Measurements from ENCODE around the gene DDX23.

The DDX23 gene

DNA sequence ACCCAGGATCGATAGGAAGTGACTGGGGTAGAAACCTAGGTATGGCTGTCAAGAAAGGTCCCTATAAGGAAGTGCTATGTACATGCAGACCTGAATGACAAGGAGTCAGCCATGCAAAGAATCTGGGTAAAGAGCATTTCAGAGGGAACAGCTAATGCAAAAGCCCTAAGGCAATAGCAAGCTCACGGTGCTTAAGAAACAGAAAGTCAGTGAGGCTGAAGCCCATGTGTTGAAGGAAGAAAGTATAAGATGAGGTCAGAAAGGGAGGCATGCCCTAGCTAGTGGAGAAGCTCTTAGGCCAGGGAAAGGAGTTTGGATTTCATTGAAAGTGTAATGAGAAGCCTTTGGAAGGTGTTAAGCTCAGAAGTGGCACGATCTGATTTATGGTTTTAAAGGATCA lies 57.1 kb downstream of the DDX23 start:
- DNase-seq = no peak

DNA sequence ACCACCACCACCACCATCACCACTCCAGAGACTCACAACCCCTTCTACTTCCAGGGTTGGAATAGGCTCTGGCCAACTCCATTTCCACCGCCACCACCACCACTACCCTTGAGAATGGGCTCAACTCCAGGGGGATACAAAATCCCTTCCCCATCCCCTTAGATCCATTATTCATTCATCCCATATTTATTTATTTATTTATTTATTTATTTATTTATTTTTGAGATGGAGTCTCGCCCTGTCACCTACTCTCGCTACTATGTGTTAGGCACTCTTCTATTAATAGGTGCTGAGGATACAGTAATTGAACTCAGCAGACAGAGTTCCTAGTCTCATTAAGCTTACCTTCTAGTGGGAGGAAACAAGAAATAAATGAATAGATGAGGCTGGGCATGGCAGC lies 58.3 kb downstream of the DDX23 start:
- no peak for DNase-seq

DNA sequence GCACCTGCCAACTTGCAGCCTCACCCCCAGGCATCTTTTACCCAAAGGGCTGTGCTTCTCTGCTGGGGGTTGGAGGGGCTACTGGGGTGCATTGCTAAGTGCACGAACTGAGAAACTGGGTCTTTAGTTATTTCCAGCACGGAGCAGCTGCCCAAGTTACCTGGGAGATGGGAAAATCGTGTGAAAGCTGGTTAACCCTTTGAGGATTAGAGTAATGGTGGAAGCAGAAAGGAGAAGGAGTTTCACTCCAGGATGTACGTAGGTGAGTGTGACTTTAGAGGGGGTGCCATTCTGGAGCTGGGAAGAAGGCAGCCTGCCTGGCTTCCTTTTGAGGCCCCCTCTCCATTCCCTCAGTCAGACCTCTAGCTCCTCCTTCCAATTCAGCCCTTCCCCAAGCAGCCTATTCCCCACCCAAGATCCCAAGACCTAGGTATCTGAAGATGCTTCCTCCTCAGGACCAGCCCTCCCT lies 62.1 kb downstream of the DDX23 start:
- no peak for DNase-seq

DNA sequence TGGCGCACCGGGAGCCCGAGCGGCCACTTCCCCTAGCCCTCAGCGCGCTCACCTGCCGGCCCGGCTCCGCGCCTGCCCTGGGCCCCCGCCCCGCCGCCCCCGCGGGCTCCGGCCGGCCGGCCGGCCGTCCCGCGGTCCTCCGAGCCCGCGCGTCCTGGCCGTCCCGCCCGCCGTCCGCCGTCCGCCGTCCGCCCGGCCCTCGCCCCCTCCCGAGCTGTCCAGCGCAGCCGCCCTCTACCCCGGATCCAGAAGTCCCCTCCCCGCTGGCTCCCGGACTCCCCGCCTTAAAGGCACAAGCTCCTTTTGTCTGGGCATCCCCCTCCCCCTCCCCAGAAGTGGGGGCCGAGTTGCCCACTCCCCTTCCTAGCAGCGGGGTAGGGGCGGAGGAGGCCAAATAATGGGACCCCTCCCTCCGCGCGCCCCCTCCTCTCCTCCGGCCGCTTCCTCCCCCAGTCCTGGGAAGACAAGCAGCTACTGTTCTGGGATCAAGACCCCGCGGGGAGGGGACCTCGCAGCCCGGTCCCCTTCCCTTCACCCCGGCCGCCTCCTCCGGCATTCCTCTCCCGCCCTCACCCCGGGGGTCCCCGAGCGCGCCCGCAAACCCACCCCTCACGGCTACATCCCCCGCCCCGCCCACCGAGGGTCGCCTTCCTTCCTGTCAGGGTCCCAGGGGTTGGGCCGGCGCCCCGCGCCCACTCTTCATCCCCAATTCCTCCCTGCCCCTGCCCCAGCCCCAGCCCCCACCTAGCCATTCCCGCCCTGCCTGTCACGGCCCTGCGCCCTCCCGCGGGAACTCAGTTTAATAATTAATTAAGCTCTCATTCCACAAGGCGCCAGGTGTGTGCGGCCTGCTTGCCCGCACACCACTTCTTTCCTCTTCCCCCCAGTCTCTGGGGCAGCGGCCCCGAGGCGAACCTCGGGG lies 62.8 kb downstream of the DDX23 start, which contains the start of gene ADCY6:
ADCY6 (minus strand) TSS at position 236 of the 922 bp plus-strand sequence. CDS start 5,655 bp downstream, outside the sequence.
- DNase-seq = no peak

DNA sequence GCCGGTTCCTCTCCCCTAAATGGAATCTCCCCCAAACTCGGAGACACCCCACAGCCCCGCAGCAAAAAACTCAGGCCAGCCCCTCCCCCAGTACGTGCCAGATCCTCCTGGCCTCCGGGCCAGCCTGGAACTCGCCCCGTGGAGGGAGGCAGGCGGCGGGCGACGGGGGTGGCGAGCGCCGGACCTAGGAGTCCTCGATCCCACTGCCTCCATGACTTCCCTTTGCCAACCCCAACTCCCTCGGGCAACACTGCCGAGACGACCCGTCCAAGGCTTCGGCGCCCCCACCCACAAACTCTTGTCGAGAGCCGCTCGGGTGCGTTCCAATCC lies 63.5 kb downstream of the DDX23 start:
- DNase-seq = no peak

DNA sequence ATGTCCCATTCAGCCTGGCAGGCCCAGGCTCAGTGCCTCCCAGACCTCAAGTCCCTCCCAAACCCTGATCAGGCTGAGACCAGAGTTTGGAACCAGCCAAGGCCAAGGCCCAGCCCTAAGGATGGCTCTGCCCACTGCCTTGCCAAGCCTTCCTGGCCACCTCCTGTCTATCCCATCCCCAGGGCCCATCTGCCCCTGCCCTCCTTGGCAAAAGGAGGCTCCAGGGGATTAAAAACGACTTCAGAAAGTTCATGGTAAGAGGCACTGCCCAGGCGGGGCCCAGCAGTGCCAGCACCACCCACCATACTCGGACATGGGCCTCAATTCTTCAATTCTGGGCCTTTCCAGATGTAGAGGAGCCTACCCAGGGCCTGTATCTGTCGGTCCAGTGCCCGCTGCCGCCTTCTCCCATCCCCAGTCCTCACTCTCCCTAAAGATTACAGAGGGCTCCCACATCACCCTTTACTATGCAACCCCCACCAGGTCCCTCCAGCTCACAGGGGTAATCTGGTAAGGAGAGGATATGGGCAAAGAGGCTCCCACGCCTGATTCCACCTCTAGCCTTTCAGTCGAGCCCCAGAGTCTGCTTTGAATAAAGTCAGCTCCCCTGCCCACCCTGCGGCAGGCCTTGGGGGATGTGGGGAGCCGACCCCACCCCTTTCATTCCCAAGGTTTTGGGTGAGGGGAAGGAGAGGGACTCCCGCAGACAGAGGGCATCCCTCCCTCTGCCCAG lies 64.0 kb downstream of the DDX23 start:
- DNase-seq = no peak

DNA sequence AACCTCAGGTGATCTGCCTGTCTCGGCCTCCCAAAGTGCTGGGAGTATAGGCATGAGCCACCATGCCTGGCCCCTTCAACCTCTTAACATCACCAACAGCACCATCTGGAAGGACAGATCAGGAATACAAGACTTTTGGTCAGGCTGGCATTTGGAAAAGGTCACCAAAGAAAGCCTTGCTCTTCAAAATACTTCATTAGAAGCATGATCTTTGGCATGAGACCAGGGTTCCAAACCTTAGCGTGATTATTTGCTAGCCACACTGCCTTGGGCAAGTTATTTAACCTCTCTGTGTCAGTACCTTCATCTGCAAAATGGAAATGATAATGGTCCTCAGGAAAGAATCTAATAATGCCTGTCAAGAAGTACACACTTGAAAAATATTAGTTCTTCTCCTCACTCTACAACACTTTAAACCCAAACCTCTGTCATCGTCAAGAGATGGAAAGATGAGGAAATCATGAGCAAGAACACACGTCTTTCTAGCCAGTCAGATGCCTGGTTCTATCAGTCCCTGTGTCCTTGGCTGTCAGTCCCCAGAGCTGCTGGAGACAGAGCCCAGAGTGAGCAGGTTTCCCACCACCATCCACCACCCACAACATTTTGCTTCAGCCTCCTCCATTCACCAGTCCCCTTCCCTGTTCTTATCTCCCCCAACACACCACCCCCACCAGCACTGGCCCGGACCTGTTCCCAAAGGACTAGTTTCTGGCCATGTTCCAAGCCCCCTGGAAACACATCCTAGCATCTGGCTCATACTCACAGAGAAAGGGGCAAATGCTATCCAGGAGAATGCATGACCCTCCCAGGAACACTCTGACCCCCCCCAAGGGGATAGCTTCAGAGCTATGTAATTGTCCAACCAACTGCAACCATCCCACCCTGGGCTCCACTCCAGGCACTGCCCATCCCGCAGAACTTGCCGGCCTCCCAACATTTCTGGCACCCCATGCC lies 65.1 kb downstream of the DDX23 start:
- no peak for DNase-seq

DNA sequence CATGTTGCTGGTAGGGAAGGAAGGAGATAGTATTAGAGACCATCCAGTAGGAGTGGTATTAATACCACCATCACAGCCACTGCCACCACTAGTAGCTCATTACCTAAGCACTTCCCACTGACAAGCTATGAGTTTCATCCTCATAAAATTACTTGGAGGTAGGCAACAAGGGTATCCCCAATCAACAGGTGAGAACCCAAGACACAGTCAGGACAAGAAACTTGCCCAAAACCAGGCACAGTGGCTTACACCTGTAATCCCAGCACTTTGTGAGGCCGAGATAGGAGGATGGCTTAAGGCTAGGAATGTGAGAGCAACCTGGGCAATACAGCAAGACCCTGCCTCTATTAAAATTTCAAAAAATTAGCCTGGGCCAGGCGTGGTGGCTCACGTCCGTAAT lies 68.5 kb downstream of the DDX23 start:
- DNase-seq = no peak

DNA sequence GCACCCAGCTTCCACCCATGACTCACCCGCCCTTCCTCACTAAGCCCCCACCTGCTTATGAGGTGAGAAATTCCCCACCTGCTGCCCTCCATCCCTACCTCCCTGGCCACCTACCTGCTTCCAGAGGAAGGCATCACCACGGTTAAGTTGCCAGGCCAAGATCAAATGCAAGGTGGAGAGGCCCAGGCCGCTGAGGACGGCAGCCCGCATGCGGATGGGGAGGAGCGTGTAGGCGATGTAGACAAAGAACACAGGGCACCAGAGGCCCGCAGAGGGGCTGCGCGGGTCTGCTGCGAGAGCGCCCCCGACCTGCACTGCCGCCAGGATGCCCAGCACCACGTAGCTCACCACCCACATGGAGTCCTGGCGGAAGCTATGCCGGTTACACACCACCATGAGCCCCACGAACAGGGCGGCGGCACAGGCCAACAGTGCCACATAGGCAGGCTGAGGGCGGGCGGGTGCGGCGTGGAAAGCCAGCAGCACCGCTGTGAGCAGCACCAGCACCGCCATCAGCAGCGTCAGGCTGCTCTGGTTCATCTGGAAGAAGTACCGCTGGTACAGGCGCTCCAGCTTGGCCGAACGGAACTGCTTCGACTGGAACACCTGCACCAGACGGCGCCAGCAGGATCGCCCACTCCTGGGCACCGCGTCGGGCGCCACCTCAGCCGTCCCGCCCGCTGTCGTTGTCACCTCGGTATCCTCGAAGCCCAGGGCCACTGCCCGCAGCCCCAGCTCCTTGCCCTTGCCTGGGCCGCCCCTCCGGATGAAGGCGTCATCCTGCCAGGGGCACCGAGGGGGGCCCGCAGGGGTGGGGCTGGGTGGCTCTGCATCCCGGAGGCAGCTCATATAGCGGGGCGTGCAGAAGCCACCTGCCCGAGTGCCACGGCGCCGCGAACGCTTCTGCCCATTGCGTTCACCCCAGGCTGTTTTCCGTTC lies 69.2 kb downstream of the DDX23 start:
- DNase-seq = no peak

DNA sequence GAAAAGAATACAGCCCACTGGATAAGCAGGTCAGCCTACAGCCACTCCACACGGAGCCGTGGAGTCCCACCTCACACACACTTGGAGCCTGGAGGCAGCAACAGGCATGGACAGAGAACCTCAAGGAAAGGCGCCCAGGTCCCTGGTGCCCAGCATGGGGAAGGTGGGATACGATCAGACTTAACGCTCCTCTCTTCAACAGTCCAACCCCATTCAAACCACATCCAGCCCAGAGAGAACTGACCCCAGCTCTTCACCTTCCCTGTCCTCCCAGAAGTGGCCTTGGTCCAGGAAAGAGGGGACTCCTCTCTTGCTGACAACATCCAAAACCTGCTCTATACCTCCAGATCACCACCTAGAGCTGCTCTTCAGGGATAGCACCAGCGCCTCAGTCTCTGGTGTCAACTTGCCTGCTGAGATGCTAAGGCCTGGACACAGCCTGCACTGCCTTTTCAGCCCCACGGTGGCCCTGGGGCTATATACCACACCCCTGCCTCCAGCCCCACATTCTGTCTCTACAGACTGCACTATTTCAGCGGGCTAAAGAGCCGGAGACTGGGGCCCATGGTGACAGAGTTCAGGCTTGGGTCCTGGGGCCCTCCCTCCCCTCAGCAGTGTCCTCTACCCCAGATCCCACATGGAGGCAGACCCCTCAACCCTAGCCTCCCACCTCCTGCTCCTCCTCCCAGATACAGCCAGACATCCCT lies 70.1 kb downstream of the DDX23 start:
- DNase-seq = no peak

DNA sequence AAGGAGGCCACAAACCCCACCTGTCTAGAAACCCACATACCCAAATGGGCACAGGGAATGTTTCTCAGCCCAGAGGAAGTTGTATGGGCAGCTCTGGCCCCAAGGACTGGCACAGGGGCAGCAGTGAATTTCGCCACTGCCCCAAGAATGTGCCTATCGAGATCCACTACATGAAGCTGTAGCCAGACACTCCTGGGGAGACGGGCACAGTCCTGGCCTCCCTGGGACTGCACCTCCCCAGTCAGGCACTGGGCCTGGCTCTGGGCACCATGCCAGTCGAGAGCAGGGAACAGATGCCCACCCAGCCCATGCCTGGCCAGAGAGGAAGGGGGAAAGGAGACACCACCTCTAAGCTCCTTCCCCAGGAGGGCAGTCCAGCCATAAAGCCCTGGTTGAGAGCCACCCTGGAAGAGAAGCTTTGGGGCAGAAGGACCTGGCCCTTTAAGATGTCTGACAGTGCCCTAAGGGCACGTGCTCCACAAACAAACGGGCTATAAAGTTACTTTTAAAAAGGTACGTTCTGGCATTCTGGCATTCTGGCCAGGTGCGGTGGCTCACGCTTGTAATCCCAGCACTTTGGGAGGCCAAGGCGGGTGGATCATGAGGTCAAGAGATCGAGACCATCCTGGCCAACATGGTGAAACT lies 71.5 kb downstream of the DDX23 start:
- no peak for DNase-seq

DNA sequence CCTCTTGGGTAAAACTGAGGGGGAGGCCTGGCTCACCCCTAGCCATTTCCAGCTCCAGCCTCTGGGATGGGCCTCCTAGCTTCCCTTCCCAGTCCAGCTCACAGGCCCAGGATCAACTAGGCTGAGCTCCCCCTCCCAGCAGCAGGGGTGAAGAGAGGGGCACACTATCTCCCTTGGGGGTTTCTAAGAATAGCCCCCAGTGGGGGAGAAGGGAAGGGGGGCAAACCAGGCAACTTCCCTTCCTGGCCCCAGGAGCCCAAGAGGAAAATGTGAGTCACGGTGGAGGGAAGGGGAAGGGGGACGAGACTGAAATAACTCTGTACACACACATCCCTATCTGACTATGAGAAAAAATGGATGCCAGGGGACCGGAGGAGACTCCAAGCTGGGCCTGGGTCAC lies 72.1 kb downstream of the DDX23 start:
- DNase-seq = no peak
